Tibial nerve (tissue), 3 donors: ENCODE results near the gene PRR9.

Experiments used
- POLR2A ChIP-seq, 2 donors: fragments of 450-650 bp; IDR thresholded peaks; one replicate each; pipeline ENCODE4 v1.6.1; 2017; ENCODE audit warnings: antibody characterized with exemption in 2 of 2, mild to moderate bottlenecking in 2 of 2, moderate library complexity in 2 of 2
- TF ChIP-seq, protein P1 (sequence below), 5 experiments: fragments of 200-600 bp in 3 of 5; fragments of 450-650 bp in 2 of 5; sonication (generic) in 3 of 5; IDR thresholded peaks; one replicate each; pipeline ENCODE4 v1.5.1; 2016 to 2019; ENCODE audit warnings: antibody characterized with exemption in 5 of 5, mild to moderate bottlenecking in 3 of 5, moderate library complexity in 2 of 5

DNA sequence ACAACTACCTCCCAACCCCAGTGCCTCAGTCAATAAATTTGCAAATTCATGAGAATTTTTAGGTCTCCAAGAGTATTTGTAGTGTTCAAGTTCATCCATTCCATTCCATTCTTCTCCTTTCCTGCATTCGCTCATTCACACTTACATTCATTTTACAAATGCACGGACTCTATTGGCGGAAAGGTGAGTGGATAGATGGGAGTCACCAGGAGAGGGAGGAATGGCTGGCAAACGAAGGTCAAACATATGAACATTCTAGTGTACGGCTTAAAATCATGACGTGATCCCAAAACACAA, 44.6 kb downstream of the PRR9 start:
- TF ChIP-seq, protein P1, sequence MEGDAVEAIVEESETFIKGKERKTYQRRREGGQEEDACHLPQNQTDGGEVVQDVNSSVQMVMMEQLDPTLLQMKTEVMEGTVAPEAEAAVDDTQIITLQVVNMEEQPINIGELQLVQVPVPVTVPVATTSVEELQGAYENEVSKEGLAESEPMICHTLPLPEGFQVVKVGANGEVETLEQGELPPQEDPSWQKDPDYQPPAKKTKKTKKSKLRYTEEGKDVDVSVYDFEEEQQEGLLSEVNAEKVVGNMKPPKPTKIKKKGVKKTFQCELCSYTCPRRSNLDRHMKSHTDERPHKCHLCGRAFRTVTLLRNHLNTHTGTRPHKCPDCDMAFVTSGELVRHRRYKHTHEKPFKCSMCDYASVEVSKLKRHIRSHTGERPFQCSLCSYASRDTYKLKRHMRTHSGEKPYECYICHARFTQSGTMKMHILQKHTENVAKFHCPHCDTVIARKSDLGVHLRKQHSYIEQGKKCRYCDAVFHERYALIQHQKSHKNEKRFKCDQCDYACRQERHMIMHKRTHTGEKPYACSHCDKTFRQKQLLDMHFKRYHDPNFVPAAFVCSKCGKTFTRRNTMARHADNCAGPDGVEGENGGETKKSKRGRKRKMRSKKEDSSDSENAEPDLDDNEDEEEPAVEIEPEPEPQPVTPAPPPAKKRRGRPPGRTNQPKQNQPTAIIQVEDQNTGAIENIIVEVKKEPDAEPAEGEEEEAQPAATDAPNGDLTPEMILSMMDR (IDR thresholded peaks at IDR 0.05), result no peak
- no peak for TF ChIP-seq POLR2A (IDR thresholded peaks at IDR 0.05)
